Middle frontal gyrus (tissue), 1 donor: Measurements from ENCODE around the gene OR4D2.

Source experiments
- DNase-seq: peaks from one replicate; pipeline ENCODE4 v3.0.0-alpha.2; 2015; ENCODE audit warnings: low spot score; ENCODE audit errors: extremely low spot score

Gene OR4D2

DNA sequence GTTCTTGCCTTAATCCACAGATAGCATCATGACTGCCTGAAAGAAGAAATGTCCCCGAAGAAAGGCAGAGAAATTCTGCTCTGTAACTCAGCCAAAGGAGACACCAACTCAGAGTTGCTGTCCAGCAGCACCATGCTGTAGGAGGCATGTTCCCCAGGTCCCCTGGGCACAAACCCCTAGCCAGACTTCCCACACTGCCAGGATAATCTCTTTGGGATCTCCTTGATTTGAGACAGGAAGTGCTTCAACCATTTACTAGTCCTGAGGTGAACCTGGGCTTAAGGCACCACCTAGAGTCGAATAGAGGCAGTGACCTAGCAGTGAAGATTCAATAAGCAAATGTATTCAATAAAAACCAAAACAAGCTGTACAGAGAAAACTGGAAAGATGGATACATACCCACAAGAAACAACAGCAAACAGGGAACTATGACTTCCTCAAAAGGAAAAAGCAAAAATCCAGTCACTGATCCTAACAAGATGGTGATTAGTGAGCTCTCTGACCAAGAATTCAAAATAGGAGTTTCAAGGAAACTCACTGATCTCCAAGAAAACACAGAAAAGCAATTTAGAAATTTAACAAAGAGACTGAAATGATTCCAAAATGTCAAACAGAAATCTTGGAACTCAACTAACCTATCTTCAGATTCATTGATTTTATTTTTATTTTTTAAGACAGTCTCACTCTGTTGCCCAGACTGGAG lies 5.7 kb downstream of the OR4D2 start:
- no peak for DNase-seq

DNA sequence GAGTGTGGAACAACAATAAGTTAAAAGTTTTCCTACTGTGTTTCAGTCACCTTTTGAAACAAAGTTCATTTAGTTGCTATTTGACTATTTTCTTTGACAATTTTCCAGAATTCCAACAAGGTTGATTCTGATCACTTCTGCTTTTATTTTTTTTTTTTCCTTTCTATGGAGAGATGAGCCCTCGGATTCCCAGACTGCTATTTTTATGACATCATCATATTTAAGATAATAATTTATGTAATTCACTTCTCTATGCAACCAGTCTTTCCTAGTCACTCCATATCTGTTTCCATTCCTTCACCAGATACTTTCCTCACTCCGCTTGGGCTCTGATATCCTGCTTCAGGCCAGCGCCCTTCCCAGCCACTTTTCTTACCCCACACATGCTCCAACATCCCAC lies 8.1 kb downstream of the OR4D2 start:
- no peak for DNase-seq

- no peak for DNase-seq
Measured at GRCh38 chr17:58176200-58176599, 9.4 kb downstream of the OR4D2 start.

DNA sequence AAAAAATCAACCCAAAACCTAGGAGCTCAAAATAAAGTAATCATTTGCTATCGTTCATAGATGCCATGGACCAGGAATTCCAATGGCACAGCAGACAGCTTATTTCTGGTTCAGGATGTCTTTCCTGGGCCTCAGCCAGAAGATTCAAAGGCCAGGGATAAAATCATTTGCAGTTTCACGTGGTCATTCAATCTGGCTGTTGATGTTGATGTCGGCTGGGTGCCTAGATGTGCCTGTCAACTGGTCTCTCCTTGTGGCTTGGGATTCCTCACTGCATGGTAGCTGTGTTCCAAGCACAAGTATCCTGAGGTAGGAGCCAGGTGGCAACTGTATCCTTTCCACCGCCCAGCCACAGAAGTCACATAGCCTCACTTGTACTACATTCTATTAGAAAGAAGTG lies 15.0 kb downstream of the OR4D2 start:
- DNase-seq, result no peak

DNA sequence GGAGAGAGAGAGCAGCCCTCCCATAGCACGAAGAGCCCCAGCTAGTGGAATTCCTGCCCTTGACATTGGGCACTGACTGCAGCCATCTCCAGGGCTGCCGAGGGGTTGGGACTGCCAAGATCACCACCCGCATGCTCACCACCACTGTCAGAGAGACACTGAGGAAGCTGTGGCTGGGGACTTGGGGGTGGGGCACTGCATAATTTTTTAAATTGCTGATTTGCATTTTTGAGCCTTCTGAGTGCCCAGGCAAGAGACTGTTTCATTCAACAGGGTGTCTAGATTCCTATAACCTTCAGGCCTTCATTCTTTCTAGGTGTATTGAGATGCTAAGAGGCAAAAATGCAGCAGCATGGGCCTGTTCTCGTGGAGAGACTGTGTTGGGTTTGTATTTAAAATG lies 16.7 kb downstream of the OR4D2 start:
- no peak for DNase-seq

DNA sequence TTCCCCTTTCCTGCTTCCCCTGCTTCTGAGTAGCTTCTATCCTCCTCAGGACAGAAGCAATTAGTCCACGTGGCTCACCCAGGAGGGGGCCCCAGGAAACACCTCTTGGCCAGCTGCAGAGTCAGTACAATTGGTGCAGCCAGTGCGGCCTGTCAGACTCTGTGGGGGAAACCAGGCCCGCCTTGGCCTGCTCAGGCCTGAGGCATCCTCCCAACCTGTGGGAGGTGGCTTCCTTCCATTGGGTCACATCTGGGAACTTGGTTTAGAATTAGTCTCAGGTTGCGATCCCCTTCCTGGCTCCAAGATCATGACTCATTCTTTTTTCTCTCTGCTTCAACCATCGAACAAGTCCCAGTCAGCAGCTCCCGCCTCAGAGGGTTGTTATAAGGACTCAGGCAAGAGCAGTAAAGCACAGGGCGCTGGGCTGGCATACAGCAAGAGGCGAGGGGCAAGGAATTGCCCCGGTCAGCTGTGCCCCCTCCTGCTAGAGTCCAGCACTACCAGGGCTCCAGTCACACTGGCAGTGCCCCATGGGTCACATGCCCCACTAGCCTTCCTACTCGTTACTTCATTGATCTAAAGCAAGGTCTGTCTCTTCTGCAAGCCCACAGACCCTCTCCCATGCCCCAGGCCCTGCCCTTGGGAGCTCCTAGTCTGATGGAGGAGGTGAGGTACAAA lies 17.7 kb downstream of the OR4D2 start:
- DNase-seq, result no peak

GRCh38 chr17:58184986-58185761 lies 18.4 kb downstream of the OR4D2 start:
- DNase-seq, result no peak

DNA sequence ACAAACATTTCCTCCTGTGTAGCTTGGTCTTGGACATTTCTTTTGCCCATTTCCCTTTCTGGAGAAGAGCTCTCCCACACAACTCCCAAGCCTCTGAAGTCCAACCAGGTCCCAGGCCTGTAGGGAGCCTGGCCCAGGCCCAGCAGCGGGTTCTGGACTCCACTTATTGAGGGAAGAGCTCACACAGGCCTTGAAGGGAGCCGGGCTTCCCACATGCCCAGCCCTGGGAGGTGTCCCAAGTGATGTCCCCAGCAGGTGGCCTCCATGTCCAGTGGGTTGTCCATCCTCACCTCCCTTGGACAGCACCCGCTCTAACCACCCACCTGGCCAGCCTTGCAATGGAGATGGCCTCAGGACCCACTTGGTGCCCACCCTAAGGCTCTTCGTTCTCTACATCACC lies 19.8 kb downstream of the OR4D2 start:
- DNase-seq, result no peak

DNA sequence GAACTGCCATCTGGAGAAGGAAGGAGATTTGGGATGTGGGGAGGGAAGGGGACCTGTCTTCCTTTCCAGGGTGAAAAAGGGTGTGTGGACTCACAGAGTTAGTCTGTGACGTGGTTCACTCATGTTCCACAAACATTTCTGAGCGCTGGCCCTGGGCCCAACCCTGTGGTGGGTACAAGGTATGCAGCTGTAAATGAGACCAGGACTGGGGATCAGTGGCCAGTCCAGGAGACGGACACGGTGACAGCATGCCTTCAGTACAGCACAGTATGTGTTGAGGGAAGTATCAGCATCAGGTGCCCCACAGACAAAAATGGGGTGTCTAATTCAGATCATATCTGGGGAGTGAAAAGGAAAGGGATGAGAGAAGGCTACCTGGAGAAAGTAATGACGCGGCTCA lies 20.3 kb downstream of the OR4D2 start:
- no peak for DNase-seq

GRCh38 chr17:58187675-58188074 lies 20.9 kb downstream of the OR4D2 start:
- no peak for DNase-seq

DNA sequence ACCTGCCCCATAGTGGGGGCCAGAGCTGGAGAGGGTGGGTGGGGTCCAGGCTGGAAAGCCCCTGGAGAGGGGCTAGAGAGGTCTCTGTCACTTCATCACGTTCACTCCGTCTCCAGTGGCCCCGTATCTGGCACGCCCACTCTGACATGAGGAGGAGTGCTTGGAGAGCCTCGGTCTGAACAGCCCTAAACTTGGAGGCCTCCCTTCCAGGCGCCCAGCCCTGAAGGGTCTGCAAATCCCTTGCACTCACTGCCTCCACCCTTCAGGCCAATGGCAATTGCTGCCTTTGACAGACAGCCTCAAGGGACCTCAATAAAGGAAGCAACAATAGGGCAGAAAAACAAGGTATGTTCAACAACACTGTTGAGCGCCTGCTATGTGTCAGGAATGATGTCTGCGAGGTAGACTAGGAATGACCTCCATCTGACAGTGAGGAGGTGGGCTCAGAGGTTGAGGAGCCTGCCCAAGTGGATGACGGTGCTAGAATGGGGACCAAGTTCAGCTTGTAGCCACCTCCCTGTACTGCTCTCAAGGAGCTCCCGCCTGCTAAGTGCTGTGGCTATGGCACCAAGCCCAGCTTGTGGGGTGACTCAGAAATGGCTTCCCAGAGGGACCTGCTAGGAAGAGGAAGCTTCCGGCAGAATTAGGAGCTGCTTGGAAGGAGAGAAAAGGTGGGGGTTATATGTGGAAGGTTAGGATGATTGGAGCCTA lies 22.8 kb downstream of the OR4D2 start:
- DNase-seq, result peak; percentile 24

- no peak for DNase-seq
Measured at GRCh38 chr17:58191241-58191896, 24.6 kb downstream of the OR4D2 start.

DNA sequence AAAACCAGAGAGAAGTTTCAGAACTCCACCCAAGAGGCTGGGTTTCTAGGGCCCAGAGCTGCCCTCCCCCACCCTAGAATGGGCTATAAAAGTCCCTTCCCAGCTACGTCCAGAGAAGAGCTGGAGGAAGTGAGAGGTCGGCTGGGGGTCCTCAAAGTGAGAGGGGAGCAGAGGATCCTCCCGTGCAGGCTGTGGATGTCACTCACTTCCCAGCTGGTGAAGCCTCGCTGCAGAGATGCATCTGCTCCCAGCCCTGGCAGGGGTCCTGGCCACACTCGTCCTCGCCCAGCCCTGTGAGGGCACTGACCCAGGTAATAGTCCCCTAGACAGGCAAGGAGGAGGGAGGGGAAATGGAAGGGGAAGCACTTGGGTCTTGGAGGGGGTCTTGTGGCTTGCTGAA lies 25.8 kb downstream of the OR4D2 start, which contains the start of gene EPX:
EPX (plus strand) TSS at position 115 of the 400 bp plus-strand sequence; CDS start at position 236, 121 bp downstream.
- DNase-seq, result no peak

DNA sequence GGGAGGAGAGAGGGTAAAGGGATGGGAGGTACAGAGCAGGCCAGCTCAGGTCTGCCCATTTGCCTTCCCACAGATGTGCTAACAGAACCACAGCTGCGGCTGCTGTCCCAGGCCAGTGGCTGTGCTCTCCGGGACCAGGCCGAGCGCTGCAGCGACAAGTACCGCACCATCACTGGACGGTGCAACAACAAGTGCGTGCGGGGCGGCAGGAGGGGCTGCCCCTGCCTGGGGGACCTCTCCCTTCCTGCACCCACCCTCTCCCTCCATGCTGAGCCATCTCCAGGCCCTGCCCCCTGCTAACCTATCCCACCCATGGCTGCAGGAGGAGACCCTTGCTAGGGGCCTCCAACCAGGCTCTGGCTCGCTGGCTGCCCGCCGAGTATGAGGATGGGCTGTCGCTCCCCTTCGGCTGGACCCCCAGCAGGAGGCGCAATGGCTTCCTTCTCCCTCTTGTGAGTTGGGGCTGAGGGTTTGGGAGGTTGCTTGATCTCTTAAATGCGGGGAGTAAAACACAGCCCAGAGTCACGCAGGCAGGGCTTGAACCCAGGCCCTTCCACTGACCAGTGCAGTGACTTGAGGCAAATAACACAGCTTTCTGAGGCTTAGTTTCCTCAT lies 27.0 kb downstream of the OR4D2 start:
- DNase-seq, result no peak

GRCh38 chr17:58195518-58196123 lies 28.8 kb downstream of the OR4D2 start:
- no peak for DNase-seq

DNA sequence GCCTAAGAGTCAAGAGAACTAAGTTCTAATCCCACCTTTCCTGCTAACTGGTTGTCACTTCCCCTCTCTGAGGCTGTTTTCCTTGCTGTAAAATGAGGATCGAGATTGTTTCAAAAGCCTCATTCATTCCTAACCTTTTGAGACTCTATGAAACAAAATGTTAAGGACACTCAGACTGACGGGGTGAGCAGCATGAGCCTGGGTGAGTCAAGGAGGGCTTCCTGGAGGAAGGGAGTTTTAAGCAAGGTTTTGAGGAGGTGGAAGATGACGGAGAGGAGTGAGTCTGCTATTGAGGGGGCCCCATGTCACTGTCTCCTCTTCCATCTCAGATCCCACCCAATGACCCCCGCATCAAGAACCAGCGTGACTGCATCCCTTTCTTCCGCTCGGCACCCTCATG lies 29.8 kb downstream of the OR4D2 start:
- no peak for DNase-seq

DNA sequence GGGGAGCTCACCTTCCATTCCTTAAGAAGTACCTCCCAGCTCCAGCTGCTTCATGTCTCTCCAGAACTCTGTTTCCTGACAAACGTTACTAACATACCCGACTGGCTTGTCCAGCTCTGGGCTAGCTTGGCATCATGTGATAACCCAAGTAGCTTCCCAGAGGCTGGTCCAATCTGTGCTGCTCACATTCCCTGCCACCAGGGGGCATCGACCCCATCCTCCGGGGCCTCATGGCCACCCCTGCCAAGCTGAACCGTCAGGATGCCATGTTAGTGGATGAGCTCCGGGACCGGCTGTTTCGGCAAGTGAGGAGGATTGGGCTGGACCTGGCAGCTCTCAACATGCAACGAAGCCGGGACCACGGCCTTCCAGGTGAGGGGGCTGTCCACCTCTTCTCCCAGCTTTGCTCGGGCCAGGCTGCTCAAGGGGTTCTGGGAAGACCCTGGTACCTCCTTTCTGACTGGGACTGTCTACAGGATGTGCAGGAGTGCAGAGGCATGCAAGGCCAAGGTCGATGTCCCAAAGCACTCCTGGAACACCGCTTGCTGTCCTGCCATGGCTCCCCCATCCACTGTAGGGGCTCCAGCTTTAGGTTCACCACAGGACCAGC lies 33.3 kb downstream of the OR4D2 start:
- no peak for DNase-seq

DNA sequence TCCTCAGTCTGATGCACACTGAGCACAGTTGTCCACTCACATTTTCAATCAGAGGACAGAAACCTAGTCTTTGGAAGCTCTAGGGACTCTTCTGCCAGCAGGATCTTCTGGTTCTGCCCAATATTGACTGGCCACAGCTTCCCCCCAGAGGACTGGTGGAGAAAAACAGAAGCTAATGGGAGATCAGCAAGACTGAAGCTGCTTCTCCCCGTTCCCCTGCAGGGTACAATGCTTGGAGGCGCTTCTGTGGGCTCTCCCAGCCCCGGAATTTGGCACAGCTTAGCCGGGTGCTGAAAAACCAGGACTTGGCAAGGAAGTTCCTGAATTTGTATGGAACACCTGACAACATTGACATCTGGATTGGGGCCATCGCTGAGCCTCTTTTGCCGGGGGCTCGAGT lies 36.1 kb downstream of the OR4D2 start:
- no peak for DNase-seq

DNA sequence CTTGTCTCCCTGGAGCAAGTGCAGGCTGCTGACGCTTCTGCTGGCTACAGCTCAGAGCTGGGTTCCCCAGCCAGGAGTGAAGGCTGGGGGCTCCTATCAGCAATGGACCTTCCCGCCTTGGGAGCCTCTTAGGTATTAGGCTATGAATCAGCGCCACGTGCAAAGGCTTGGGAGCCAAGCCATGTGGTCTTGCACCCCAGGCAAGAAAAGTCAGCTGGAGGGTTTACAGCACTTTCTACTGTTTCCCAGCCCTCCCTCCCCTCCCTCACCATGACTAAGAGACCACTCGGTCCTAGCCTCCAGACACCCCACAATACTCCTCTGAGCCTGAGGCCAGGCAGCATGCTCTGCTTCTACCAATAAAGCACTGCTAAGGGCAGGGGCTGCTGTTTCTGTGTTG lies 38.0 kb downstream of the OR4D2 start:
- no peak for DNase-seq

- no peak for DNase-seq
Measured at GRCh38 chr17:58205936-58206335, 39.2 kb downstream of the OR4D2 start.
